Fibroblast of villous mesenchyme (primary cell): ENCODE measurements around the gene FMN1. TPM values are rescaled to one million over a fixed set of nuclear protein-coding genes. Genes with fewer than 3 reads are reported as not detected.

ENCODE experiments used
- DNase-seq: peaks from one replicate; pipeline ENCODE4 v3.0.0-alpha.2; 2010; ENCODE audit warnings: low read depth
- H3K4me3 ChIP-seq: 2 replicates; pipeline ENCODE4 v1.5.1; 2011; ENCODE audit warnings: low read depth, mild to moderate bottlenecking, low read length
- CTCF ChIP-seq: IDR thresholded peaks from 2 replicates; pipeline ENCODE4 v1.5.1; 2012; ENCODE audit warnings: low read depth, mild to moderate bottlenecking, low read length; ENCODE audit not compliant: insufficient read depth
- total RNA-seq: library from RNA; depleted of rRNA; stranded (reverse); fragments of >200 nt; gene quantifications from 2 replicates; pipeline ENCODE4 v1.2.3, GENCODE V29; 2012

Gene FMN1
- total RNA-seq, 1 donor = 8.6 TPM

- H3K4me3 ChIP-seq = no peak overlapping the region
- DNase-seq = no peak
- TF ChIP-seq CTCF = no peak
These were observed 150.9 kb downstream of the FMN1 start for GRCh38 chr15:33043636-33044035.

GRCh38 chr15:33040496-33040895, 154.0 kb downstream of the FMN1 start:
- H3K4me3 ChIP-seq = no peak overlapping the region
- no peak for TF ChIP-seq CTCF
- no peak for DNase-seq

GRCh38 chr15:33034588-33034987, 159.9 kb downstream of the FMN1 start:
- DNase-seq = no peak
- TF ChIP-seq CTCF = no peak
- no peak overlapping the region for H3K4me3 ChIP-seq

GRCh38 chr15:33032053-33032452, 162.5 kb downstream of the FMN1 start:
- DNase-seq = no peak
- TF ChIP-seq CTCF = no peak
- H3K4me3 ChIP-seq = no peak overlapping the region

GRCh38 chr15:33031324-33031821, 163.1 kb downstream of the FMN1 start:
- peak; percentile 36 for DNase-seq
- TF ChIP-seq CTCF = no peak
- no peak overlapping the region for H3K4me3 ChIP-seq

GRCh38 chr15:33030315-33030714, 164.2 kb downstream of the FMN1 start:
- no peak for TF ChIP-seq CTCF
- no peak overlapping the region for H3K4me3 ChIP-seq
- no peak for DNase-seq

GRCh38 chr15:33029109-33029652, 165.3 kb downstream of the FMN1 start:
- no peak overlapping the region for H3K4me3 ChIP-seq
- TF ChIP-seq CTCF = no peak
- DNase-seq = no peak
